Neural cell (in vitro differentiated cells): ENCODE results near the gene MSMP.

Experiments
- EP300 ChIP-seq: fragments of 450-650 bp; conservative IDR thresholded peaks from 2 replicates; pipeline ENCODE4 v1.6.1; 2014; ENCODE audit warnings: antibody characterized with exemption, mild to moderate bottlenecking, moderate library complexity; ENCODE audit not compliant: poor library complexity, severe bottlenecking
- EZH2 ChIP-seq: fragments of 200-600, 300-800 bp; shearing (Covaris generic), sonication (generic); IDR thresholded peaks from 2 replicates; pipeline ENCODE4 v1.6.1; 2014; ENCODE audit warnings: antibody characterized with exemption, low read length, borderline replicate concordance, mild to moderate bottlenecking; ENCODE audit not compliant: insufficient read depth, poor library complexity, severe bottlenecking
- POLR2AphosphoS5 ChIP-seq: IDR thresholded peaks from 2 replicates; pipeline ENCODE4 v1.6.1; 2012
- TF ChIP-seq, protein P1 (sequence below): fragments of 450-650 bp; IDR thresholded peaks from 2 replicates; pipeline ENCODE4 v1.5.1; 2014; ENCODE audit warnings: antibody characterized with exemption, mild to moderate bottlenecking, moderate library complexity; ENCODE audit not compliant: poor library complexity, severe bottlenecking
- TF ChIP-seq, protein P2 (sequence below): IDR thresholded peaks from 2 replicates; pipeline ENCODE4 v1.6.1; 2012; ENCODE audit warnings: borderline replicate concordance

DNA sequence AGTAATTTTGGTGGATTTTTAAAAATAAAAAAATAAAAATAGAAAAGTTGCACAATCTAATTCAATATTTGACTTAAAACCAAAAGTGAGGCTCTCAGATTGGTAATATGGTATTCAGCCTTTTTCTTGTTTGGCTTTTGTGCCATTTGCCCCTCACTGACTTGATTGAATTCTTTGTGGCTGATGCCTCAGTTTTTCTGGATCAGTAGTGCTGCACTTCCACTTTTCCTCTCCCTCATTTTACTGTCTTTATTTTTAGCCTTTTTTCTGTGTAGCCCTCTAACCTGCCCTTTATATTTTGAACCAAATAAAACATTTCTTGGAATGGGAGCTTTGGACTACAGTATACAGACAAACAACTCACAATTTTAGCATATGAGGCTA lies 3.8 kb upstream of the MSMP start:
- TF ChIP-seq, protein P1, sequence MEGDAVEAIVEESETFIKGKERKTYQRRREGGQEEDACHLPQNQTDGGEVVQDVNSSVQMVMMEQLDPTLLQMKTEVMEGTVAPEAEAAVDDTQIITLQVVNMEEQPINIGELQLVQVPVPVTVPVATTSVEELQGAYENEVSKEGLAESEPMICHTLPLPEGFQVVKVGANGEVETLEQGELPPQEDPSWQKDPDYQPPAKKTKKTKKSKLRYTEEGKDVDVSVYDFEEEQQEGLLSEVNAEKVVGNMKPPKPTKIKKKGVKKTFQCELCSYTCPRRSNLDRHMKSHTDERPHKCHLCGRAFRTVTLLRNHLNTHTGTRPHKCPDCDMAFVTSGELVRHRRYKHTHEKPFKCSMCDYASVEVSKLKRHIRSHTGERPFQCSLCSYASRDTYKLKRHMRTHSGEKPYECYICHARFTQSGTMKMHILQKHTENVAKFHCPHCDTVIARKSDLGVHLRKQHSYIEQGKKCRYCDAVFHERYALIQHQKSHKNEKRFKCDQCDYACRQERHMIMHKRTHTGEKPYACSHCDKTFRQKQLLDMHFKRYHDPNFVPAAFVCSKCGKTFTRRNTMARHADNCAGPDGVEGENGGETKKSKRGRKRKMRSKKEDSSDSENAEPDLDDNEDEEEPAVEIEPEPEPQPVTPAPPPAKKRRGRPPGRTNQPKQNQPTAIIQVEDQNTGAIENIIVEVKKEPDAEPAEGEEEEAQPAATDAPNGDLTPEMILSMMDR, result no peak
- TF ChIP-seq EP300 (no peak), POLR2AphosphoS5 (no peak), EZH2 (no peak)
- TF ChIP-seq, protein P2, sequence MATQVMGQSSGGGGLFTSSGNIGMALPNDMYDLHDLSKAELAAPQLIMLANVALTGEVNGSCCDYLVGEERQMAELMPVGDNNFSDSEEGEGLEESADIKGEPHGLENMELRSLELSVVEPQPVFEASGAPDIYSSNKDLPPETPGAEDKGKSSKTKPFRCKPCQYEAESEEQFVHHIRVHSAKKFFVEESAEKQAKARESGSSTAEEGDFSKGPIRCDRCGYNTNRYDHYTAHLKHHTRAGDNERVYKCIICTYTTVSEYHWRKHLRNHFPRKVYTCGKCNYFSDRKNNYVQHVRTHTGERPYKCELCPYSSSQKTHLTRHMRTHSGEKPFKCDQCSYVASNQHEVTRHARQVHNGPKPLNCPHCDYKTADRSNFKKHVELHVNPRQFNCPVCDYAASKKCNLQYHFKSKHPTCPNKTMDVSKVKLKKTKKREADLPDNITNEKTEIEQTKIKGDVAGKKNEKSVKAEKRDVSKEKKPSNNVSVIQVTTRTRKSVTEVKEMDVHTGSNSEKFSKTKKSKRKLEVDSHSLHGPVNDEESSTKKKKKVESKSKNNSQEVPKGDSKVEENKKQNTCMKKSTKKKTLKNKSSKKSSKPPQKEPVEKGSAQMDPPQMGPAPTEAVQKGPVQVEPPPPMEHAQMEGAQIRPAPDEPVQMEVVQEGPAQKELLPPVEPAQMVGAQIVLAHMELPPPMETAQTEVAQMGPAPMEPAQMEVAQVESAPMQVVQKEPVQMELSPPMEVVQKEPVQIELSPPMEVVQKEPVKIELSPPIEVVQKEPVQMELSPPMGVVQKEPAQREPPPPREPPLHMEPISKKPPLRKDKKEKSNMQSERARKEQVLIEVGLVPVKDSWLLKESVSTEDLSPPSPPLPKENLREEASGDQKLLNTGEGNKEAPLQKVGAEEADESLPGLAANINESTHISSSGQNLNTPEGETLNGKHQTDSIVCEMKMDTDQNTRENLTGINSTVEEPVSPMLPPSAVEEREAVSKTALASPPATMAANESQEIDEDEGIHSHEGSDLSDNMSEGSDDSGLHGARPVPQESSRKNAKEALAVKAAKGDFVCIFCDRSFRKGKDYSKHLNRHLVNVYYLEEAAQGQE, result no peak
